ENCODE data around the gene STARD4.

The STARD4 gene

DNA sequence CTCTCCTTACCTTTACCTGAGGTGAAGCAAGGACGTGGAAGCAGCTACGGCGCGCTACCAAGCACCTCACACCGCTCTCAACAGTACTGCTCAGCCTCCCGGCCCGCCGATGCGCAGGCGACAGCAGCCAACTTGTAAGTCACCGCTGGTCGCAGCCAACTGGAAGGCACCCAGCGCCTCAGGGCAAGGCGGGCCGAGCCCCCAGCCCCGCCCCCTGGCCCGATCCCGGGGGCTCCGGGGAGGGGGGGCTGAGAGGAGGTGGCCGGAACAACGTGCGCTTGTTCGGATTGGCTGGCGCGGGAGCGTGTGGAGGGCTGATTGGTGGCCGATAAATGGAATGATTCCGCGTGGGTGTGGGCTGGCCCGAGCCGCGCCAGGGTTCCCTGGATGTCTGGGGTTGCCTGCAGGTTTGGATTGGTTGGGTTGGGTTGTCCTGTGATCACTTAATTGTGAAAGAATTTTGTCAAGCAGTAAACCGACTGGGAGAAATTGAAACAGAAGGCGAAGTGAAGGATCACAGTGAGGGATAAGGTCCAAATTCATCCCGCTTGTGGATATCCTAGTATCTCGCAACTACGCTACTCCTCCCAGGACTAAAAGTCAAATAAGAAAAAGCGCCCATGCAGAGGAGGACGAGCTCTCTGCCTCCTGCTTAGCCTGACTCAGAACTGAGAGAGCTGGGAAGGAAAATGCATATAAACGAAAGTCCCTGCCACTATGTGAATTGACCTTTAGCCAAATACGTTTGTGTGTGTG is at the start of gene STARD4:
Gene STARD4 (minus strand): TSS at position 161 of the 756 bp plus-strand sequence. CDS start 5,102 bp downstream, outside the sequence.
- DNase-seq (ENCODE audit: low spot score) = peak; percentile 74

DNA sequence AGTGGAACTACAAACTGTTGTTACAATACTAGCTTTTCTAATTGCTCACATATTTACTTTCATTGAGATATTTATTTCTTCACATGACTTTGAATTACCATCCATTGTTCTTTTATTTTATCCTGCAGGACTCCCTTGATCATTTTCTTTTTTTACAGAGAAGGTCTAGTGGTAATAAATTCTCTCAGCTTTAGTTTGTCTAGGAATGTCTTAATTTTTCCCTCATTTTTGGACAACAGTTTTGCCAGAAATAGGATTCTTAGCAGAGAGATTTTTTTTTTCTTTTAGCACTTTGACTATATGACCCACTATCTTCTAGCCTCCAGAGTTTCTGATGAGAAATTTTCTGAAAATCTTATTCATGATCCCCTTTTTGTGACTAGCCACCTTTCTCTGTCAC is 47.3 kb upstream of the STARD4 start:
- no peak for DNase-seq (ENCODE audit: low spot score)

- no peak for DNase-seq (ENCODE audit: low spot score)
Observed at GRCh38 chr5:111557686-111558085, 45.4 kb upstream of the STARD4 start.

GRCh38 chr5:111557111-111557510 is 44.8 kb upstream of the STARD4 start:
- no peak for DNase-seq (ENCODE audit: low spot score)

- DNase-seq (ENCODE audit: low spot score) = no peak
Observed at GRCh38 chr5:111556501-111556900, 44.2 kb upstream of the STARD4 start.

GRCh38 chr5:111555760-111556159 is 43.4 kb upstream of the STARD4 start:
- DNase-seq (ENCODE audit: low spot score) = no peak

- DNase-seq (ENCODE audit: low spot score) = no peak
Observed at GRCh38 chr5:111553868-111554267, 41.5 kb upstream of the STARD4 start.

- DNase-seq (ENCODE audit: low spot score) = no peak
Observed at GRCh38 chr5:111552896-111553295, 40.6 kb upstream of the STARD4 start.

- DNase-seq (ENCODE audit: low spot score) = no peak
Observed at GRCh38 chr5:111552492-111552891, 40.2 kb upstream of the STARD4 start.

- no peak for DNase-seq (ENCODE audit: low spot score)
Observed at GRCh38 chr5:111551569-111552275, 39.4 kb upstream of the STARD4 start.

DNA sequence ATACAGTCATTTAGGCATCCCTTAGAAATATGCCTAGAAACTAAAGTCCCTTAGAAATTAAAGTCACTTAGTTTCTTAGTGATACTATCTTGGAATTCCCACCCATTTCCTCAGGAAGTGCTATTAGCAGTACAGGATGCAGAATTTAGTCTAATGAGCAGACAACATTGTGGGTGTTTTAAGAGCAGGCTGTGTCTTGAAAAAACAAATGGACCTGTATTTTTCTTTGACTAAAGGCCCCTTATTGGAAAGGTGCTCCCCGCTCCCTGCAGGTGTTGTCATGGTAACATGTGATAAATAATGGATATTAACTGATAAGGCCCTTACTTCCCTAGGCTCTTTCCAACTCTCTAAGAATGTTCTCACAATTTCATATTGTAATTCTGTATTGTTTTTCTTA is 38.8 kb upstream of the STARD4 start:
- DNase-seq (ENCODE audit: low spot score) = no peak

- peak; percentile 74 for DNase-seq (ENCODE audit: low spot score)
Observed at GRCh38 chr5:111550282-111551020, 38.1 kb upstream of the STARD4 start.

- DNase-seq (ENCODE audit: low spot score) = no peak
Observed at GRCh38 chr5:111548992-111549649, 36.8 kb upstream of the STARD4 start.

GRCh38 chr5:111548348-111548950 is 36.1 kb upstream of the STARD4 start:
- no peak for DNase-seq (ENCODE audit: low spot score)

GRCh38 chr5:111545031-111545430 is 32.7 kb upstream of the STARD4 start:
- DNase-seq (ENCODE audit: low spot score) = no peak

DNA sequence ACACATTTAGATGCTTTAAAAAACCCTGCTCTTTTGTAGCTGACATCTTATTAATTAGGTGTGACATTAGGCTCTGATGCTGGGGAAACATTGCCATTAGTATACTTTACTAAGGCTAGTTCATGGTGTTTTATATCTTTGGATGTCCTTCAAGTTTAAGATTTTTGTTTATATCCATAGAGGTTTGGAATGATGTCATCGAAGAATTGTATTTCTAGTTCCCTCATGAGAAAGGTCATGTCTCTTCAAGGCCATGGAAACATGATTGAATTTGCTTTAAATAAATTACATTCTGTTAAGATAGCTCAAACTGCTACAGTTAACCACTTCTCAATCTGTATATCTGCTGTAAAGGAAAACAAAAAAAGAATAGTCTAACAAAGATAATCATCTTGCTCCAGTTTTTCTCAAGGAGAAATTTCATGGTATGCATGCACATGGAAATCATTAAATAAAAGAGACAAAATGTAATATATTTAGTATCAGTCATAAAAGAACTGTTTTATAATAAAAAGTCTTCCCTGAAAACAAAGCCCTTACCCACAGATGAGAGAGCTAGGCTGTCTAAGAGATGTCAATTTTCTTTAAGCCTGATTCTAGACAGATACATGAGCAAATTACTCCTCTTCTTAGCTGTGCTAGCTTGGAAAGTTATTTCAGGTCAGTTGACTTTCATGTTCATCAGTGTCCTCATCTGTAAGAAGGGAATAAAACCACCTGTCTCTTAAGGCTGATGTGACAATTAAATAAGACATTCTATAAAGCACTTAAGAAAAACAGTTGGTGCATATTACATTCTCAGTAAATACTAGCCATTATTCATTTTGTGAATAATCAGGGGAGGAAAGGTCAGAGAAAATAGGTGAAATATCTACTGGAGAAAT is 25.0 kb upstream of the STARD4 start:
- no peak for DNase-seq (ENCODE audit: low spot score)

- no peak for DNase-seq (ENCODE audit: low spot score)
Observed at GRCh38 chr5:111535879-111536549, 23.7 kb upstream of the STARD4 start.

- DNase-seq (ENCODE audit: low spot score) = no peak
Observed at GRCh38 chr5:111532886-111533582, 20.7 kb upstream of the STARD4 start.

- peak; percentile 26 for DNase-seq (ENCODE audit: low spot score)
Observed at GRCh38 chr5:111530298-111530740, 18.0 kb upstream of the STARD4 start.

DNA sequence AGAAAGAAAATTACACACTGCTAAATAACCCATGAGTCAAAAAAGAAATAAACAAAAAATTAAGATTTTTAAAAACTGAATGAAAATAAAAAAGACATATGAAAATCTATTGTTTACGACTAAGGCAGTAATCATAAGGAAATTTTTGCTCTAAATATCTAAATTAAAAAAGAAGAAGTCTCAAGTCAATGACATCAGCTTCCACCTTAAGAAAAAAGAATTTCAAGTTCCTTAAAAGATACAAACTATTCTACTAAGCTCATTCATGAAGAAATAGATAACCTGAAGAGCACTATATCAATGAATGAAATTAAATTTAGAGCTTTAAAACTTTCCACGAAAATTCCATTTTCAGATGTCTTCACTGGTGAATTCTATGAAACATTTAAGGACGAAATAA is 15.7 kb upstream of the STARD4 start:
- no peak for DNase-seq (ENCODE audit: low spot score)

Data from COLO829 (cell line).